ENCODE data around the gene ILK.

Gene ILK

GRCh38 chr11:6603287-6604080, at the start of gene ILK, which contains the start of gene RRP8:
Gene ILK, plus strand, starts transcription at chr11:6603774. Its CDS starts 498 bp downstream, at chr11:6604272.
Gene RRP8, minus strand, starts transcription at chr11:6603616. Its CDS starts 114 bp downstream, at chr11:6603502.
- peak; percentile 35 to 94 (median 86) for DNase-seq

GRCh38 chr11:6554828-6555706, 48.5 kb upstream of the ILK start:
- no peak for DNase-seq

DNA sequence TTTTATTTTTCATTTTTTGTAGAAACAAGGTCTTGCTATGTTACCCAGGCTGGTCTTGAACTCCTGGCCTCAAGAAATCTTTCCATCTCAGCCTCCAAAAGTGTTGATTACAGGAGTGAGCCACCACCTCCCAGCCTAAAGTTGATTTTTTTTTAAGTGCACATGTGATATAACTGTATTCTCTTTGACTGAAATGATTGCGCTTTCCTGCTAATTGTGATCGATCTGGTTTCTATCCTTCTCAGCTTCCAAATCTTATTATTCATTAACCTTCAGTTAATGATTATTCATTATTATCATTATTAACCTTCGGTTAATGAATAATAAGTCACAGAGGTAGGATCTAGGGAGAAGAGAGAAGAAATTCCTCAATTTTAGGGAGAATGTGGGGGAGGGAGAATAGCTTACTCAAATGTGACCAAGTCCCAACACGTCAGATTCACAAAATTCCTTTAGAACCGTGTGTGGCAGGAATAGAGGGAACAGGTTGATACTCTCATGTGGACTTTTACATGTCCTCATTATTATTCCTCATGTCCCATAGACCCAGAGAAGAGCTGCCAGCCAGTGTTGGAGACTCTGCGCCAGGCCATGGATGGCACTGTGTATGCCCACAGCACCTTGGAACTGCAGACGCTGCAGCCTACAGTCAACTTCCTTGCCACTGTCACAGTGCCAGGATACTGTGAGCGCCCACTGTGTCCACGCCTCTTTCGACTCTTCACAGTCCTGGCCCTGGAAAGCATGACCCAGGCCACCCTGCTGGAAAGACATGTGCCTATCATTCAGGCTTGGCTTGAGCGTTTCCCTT, 47.2 kb upstream of the ILK start:
- DNase-seq = no peak

- no peak for DNase-seq
These were observed 46.5 kb upstream of the ILK start for GRCh38 chr11:6557063-6557462.

GRCh38 chr11:6557761-6558674, 45.6 kb upstream of the ILK start:
- peak in 2 of 58 donors; percentile 3 to 33 for DNase-seq

GRCh38 chr11:6559369-6559768, 44.2 kb upstream of the ILK start:
- no peak for DNase-seq

GRCh38 chr11:6561288-6561687, 42.3 kb upstream of the ILK start:
- DNase-seq = no peak

DNA sequence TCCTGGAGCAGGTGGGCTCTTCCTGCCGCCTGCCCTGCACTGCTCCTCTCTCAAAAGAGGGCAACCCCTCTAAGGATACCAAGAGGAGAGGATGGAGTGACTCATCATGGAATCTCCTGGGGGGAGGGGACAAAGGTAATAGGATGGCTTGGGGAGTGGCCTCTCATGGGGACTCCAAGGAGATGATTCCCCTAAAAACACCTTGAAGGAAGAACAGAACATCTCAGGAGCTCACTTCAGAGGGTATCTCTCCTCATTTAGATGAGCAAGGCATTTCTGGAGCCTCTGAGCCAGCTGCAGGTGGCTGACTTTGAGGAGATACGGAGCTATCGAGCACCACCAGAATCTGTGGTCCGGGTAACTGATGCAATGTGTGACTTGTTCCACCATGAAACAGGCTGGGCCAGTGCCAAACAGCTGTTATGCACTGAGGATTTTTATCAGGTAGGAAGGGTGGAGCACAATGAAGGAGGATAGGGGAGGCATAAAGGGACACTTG, 40.4 kb upstream of the ILK start:
- no peak for DNase-seq

DNA sequence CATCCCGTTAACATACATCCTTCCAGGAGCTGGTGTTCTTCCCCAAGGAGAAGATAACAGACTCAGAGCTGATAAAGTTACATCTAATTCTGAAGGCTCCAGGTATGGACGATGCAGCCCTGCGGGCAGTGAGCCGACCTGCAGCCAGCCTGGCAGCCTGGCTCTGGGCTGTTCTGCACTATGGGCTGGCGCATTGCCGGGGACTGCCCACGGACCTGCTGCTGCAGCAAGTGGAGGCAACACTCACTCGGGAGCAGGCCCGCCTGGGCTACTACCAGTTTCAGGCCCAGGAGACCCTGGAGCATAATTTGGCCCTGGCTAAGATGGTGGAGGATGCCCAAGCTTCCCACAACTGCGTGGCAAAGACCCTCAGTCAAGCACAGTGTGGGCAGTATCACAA, 39.9 kb upstream of the ILK start:
- DNase-seq = no peak

- DNase-seq = no peak
These were observed 38.2 kb upstream of the ILK start for GRCh38 chr11:6565325-6565724.

DNA sequence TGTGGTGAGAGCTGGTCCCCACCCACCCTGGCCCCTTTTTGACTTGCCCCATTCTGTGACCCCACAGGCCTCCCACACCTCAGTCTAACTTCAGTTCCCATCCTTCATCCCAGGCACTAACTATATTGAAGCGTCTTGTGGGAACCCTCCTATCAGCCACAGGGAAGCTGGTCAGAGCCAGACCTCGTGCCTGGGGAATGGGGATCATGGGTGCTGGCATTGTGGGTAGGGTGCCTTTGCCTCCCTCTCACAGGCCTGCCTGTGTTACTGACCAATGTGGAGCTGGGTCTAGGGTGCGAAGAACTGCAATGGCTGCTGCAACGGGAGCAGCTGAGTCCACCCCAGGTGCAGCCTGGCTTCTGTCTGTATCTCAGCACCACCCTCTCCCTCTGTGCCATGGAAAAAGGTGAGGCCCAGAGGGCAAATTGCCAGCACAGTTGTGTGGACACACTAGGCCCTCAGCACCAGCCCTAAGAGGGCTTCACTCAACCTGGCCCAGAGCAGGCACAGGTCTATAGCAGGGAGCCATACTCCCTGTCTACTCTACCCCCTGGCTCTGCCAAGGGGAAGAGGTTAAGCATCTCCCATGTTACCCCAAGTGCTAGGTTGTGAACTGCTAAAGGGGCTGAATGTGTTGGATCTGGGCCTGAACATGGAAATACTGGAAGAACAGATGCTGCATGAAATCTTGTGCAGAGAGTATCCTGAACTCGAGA, 37.4 kb upstream of the ILK start:
- DNase-seq = no peak

DNA sequence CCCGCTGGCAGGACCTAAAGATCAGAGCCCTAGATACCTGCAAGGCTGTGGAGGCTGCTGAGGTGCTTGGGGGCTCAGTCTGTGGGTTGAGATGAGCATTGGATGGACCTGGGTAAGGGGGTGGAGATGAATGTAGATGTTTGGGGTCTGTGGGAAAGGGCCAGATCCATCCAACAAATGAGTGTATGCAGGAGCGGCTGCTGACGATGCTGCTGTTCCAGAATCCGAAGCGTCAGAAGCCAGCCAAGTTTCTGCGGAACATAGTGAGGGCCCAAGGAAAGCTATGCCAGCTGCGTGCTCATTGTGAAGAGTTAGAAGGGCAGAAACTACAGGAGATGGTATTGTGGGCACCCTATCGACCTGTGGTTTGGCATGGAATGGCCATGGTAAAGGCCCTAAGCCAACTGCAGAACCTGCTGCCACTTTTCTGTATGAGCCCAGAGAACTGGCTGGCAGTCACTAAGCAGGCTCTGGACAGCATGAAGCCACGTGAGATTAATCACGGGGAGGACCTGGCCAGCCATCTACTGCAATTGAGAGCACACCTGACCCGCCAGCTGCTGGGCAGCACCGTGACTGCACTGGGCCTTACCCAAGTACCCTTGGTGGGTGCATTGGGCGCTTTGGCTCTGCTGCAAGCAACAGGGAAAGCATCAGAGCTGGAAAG, 36.7 kb upstream of the ILK start:
- peak in 11 of 58 donors; percentile 11 to 47 (median 35) for DNase-seq

DNA sequence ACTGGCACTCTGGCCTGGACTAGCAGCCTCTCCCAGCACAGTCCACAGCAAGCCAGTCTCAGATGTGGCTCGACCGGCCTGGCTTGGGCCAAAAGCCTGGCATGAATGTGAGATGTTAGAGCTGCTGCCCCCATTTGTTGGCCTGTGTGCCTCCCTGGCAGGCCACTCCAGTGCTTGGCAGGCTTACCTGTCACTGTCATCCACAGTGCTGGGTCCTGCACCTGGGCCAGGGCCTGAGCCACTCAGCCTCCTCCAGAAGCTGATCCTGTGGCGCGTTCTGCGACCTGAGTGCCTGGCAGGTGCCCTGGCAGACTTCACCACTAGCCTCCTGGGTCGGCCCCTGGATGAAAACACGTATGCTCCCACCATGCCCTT, 36.2 kb upstream of the ILK start:
- peak in 3 of 58 donors; percentile 21 to 47 (median 36) for DNase-seq

DNA sequence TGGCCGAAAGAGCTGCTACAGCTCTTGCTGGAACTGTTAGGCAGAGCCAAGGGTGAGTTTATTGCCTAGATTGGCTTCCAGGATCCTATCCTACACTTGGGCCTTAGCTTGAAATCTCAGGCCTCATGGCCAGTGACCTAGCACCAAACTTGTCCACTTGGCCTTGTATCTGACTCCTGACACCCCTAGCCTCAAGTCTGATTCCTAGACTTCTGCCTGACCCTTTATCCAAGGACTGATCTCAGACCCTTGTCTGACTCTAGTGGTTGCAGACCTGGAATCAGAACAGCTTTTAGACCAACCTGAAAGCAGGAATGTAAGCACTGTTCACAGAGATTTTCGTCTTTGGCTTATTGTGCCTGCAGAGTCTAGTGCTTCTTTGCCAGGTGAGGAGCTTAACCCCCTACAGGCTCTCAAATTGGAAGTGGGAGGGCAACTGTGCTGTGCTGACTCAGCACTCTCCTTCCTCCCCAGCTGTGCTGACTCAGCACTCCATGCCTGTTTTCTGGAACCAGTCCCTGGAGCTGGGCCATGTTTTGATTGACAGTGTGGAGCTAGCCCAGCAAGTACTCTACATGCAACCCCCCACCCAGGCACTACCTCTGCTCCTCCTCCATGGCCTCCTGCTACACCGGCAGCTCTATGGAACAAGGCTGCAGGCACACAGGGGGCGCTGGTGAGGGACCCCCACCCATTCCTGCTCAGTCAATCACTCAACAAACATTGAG, 35.2 kb upstream of the ILK start:
- DNase-seq = peak in 20 of 58 donors; percentile 12 to 67 (median 41)

DNA sequence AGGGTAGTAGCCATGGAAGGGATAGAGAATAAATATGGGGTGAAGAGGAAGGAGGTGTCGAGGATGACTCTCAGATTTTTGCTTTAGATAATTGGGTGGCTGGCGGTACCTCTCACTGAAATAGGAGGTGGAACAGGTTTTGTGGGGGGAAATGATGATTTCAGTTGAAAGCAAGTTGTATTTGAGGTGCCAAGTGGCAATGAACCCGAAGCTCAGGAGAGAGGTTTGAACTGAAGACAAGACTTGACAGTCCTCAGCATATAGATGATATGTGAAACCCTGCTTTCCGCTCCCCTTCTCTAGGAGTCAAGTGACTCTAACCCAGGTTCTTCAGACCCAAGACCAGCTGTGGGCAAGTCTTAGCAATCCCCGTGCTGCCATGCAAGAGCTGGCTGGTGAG, 33.9 kb upstream of the ILK start:
- no peak for DNase-seq

DNA sequence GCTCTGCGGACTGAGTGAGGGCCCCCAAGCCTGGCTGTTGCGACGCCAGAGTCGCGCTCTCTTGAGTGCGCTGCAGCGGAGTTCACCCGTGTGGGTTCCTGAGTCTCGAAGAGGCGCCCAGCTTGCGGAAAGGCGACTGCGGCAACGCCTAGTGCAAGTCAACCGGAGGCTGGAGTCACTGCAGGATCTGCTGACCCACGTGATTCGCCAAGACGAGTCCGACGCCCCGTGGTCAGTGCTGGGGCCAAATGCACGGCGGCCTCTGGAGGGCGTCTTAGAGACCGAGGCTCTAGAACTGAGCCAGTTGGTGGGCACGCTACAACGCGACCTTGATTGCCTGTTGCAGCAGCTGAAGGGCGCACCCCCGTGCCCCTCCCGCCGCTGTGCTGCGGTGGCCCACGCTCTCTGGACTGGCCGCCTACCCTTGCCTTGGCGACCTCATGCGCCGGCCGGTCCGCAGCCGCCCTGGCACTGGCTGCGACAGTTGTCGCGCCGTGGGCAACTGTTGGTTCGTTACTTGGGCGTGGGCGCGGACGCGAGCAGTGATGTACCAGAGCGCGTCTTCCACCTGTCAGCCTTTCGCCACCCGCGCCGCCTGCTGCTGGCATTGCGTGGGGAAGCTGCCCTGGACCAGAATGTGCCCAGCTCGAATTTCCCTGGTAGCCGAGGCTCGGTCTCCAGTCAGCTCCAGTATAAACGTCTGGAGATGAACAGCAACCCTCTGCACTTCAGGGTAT, 32.7 kb upstream of the ILK start:
- DNase-seq = peak in 7 of 58 donors; percentile 19 to 48 (median 36)

GRCh38 chr11:6571434-6572008, 32.1 kb upstream of the ILK start:
- DNase-seq = no peak

All from anterior cingulate cortex (tissue), 58 donors.